RCC 7860 (cell line): ENCODE data around the gene CDIPT.
"Not testable (repeated sequence)": the region's sequence is repeated elsewhere in the genome, so short reads cannot be mapped to it uniquely, and the experiment has no call there.

Source experiments
- DNase-seq: peaks from one replicate; pipeline ENCODE4 v3.0.0-alpha.2; 2015; ENCODE audit warnings: low spot score
- FAIRE-seq: peaks from 2 replicates; lab custom pipeline; 2012; peaks lifted over from hg19 to GRCh38; lab: Jason Lieb, UNC

Gene CDIPT

DNA sequence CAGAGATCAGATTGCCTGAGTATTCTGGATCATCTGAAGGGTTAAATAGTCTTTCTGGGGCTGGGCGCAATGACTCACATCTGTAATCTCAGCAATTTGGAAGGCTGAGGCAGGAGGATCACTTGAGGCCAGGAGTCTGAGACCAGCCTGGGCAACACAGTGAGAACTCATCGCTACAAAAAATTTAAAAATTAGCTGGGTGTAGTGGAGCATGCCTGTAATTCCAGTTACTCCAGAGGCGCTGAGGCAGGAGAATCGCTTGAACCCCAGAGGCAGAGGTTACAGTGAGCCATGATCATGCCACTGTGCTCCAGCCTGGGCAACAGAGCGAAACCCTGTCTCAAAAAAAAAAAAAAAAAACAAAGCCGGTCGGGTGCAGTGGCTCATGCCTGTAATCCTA, 27.1 kb downstream of the CDIPT start:
- DNase-seq, result peak; percentile 37
- FAIRE-seq, result peak; percentile 58

DNA sequence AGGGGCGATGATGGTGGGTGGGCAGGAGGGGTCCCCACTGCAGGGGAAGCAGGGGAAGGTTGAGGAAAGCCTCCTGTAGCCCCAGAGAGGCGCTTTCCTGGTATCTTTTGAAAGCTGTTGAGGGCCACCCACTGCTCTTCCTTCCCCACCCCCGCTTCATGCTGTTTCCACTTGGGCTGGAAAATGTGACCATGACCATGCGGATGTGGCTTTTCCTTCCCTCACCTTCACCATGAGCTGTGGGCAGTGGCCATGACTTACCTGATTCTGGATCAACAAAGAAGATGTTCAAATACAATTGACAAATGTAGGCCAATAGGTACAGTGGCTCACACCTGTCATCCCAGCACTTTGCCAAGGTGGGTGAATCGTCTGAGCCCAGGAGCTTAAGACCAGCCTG, 28.9 kb downstream of the CDIPT start:
- FAIRE-seq (no peak), DNase-seq (no peak)

DNA sequence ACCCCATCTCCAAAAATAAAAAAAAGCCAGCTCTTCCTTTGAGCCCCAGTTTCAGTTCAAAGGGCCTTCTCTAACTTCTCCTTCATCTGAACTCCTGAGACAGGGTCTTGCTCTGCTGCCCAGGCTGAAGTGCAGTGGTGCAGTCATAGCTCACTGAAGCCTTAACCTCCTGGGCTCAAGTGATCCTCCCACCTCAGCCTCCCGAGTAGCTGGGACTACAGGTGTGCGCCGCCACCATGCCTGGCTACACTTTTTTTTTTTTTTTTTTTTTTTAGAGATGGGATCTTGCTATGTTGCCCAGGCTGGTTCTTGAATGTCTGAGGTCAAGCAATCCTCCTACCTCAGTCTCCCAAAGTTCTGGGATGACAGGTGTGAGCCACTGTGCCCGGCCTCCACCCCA, 29.8 kb downstream of the CDIPT start:
- not testable (repeated sequence) for DNase-seq, FAIRE-seq

DNA sequence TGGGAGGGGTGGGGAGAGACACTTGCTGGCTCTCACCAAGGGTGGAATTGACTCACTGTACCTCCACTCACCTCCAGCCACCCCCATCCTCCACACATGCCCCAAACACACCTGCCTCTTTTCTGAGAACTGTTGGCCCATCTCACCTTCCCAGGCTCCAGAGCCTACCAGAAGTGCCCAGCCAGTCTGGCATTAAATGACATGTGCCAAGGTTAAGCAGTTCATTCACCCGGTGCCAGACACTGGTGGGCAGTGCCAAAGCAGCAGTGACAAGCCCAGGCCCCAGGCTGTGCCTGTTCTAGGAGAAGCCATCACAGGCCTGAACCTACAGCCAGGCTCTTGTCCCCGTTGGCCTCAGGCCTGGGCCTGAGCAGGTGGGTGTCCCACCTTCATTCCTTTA, 31.5 kb downstream of the CDIPT start:
- DNase-seq, result no peak
- FAIRE-seq, result no peak

DNA sequence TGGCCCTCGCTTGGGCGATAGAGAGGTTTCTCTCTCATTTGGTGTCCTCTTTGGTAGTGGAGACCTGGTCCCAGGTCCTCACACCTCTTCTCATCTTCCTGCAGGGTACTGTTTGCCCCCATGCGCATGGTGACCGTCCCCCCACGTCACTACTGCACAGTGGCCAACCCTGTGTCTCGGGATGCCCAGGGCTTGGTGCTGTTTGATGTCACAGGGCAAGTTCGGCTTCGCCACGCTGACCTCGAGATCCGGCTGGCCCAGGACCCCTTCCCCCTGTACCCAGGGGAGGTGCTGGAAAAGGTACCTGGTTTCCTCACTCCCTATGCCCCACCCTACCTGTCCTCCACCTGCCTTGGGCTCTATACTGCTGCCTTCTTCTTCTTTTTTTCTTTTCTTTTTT, 32.3 kb downstream of the CDIPT start:
- DNase-seq, result no peak
- FAIRE-seq, result no peak

DNA sequence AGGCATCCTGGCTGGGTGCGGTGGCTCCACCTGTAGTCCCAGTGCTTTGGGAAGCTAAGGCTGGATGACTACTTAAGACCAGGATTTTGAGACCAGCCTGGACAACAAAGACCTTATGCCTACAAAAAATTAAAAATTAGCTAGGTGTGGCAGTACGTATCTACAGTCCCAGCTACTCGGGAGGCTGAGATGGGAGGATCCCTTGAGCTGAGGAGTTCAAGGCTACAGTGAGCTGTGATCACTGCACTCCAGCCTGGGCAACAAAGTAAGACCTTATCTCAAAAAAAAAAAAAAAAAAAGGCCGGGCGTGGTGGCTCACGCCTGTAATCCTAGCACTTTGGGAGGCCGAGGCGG, 36.7 kb downstream of the CDIPT start:
- FAIRE-seq (no peak), DNase-seq (no peak)

DNA sequence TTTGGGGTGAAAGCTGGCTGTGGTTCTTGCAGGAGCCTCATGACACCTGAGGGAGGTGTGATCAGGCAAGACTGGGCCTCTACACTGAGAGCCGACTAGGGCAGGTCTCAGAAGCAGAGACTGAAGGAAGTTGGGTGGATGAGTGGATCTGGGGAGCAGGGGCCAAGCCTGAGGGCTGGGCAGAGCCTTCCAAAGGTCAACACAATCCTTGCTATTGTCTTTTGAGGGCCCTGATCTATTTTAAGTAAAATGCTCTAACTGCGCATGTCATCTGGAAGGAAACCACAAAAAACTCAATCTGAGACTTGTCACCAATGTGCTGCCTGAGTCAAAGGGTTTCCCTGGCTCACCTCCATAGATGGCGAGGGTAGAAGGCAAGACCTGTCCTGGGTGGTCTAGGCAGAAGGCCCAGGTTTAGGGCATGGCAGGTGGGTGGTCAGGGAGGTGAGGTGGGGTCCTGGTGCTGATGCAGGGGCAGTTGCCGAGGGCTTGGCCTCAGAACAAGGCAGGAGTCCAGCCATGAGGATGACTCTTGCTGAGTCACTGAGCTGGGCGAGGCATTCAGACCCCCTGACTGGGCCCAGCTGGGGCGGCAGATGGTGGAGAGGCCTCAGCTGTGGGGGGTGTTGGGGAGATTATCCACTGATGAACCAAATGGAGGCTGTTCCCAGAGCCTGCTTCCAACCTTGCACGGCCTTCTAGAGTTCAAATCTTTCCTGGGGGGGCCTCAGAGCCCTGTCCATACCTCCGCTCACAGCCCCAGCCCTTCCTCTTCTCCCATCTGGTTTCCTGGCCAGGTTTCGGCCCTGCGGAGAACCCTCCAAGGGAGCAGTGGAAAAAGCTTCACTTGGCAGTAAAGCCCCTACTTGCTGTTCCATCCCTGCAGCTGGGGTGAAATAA, 37.6 kb downstream of the CDIPT start:
- FAIRE-seq (peak; percentile 38), DNase-seq (peak; percentile 79)

DNA sequence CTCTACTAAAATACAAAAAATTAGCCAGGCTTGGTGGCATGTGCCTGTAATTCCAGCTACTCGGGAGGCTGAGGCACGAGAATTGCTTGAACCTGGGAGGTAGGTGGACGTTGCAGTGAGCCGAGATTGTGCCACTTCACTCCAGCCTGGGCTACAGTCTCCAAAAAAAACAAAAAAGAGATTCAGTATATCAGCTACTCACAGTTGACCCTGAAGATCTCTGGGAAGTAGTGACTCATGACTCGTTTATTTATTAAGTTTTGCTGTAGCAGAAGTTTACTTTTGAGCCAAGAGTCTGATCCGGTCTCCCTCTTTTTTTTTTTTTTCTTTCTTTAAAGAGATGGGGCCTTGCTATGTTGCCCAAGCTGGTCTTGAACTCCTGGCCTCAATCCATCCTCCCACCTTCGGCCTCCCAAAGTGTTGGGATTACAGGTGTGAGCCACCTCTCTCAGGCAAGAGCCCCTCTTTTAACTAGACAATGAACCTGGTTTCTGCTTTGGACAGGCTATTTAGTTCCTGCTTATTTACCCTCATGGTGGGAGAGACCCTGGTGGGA, 38.4 kb downstream of the CDIPT start:
- DNase-seq (peak; percentile 83), FAIRE-seq (peak; percentile 86)

DNA sequence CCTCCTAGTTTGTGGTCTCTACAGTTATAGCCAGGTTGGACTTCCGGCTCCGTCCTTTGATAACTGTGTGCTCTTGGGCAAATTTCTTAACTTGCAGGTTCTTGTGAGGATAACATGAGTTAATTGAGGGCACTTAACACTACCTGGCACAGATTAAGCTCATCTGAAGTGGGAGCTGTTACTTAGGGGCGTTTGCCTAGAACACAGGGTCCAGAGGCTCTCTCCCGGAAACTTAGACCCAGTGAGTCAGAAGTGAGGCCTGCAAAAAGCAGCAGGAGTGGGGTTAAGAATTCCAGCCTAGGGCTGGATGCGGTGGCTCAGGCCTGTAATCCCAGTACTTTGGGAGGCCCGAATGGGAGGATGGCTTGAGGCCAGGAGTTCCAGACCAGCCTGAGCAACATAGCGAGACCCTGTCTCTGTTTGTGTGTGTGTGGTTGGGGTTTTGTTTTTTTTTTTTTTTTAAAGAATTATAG, 41.3 kb downstream of the CDIPT start:
- FAIRE-seq, result peak; percentile 67
- DNase-seq, result peak; percentile 78

DNA sequence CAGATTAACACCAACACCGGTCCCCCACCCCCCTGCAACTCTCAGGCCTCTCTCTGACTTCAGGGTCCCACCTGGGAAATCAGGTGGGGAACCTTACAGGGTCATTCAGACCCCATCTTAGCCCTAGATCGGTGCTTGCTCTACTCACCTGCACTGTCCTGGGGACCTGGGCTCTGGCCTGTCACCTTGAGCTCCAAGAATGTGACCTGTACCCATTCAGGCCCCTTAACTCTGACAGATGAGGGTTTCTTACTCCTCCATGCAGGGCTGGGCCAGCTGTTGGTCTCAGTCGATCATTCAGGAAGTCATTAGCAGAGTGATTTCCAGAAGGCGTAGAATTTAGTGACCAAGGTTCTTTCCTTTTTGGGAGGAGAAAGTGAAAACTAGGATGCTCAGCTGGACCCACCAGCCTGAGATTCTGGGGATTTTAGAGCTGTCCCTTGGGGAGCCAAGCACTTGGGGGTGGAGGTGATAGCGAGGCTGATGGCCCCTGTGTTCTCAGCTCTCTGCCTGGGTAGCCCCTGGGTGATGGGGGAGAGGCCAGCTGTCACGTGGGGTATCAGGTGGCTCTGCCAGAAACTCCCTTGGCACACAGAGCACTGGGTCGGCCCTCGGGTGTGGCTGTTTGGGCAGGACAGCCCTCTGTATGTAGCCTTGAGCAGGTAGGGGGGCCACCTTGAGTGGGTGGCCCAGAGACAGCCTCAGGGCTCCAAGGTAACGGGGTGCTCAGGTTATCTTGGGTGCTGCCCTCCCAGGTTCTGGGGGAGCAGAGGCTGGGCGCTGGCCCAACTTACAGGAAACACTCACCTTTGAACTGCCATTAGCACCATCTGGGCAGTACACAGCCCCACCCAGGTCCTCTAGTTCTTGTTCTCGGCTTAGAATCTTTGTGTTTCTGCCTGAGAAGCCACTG, 42.0 kb downstream of the CDIPT start:
- FAIRE-seq (no peak), DNase-seq (peak; percentile 14)

DNA sequence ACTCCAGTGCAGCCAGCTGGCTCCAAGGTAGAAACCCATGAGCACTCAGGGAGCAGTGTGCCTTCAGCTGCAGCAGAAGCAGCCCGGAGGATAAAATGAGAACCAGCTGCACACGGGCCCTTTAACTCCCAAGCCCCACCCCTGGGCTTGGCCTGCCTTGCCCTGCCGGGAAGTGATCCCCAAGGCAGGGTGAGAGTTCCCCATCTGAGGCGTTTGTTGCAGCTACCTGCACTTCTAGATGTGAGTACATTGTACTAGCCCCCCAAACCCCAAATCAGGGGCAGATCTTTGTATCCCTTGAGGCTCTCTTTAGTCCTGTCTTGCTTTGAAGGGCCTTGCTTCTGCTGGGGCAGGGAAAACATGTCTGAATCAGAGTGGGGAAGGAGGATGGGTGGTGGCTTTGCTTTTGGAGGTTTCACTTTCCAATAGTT, 42.7 kb downstream of the CDIPT start, which contains the start of gene MVP:
MVP (plus strand) TSS at position 192 of the 431 bp plus-strand sequence. CDS start 10,088 bp downstream, outside the sequence.
- DNase-seq (peak; percentile 38), FAIRE-seq (no peak)

DNA sequence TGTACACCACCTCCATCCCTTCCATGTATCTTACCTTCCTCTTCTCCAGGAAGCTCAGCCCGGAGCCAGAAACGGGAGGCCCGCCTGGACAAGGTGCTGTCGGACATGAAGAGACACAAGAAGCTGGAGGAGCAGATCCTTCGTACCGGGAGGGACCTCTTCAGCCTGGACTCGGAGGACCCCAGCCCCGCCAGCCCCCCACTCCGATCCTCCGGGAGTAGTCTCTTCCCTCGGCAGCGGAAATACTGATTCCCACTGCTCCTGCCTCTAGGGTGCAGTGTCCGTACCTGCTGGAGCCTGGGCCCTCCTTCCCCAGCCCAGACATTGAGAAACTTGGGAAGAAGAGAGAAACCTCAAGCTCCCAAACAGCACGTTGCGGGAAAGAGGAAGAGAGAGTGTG, 43.5 kb downstream of the CDIPT start:
- DNase-seq (no peak), FAIRE-seq (no peak)

DNA sequence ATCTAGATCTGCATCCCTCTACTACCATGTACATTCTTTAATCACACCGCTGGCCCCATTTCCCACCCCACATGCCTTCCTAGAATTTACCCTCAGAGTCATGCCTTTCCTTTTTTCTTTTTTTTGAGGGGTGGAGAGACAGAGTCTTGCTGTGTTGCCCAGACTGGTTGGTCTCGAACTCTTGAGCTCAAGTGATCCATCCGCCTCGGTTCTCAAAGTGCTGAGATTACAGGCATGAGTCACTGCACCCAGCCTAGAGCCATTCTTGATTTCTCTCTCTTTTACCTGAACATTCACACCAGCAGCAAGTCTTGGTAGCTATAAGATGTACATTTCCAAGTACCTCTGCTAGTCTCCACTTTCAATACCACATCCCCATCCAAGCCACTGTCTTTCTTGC, 44.9 kb downstream of the CDIPT start:
- FAIRE-seq (no peak), DNase-seq (no peak)

DNA sequence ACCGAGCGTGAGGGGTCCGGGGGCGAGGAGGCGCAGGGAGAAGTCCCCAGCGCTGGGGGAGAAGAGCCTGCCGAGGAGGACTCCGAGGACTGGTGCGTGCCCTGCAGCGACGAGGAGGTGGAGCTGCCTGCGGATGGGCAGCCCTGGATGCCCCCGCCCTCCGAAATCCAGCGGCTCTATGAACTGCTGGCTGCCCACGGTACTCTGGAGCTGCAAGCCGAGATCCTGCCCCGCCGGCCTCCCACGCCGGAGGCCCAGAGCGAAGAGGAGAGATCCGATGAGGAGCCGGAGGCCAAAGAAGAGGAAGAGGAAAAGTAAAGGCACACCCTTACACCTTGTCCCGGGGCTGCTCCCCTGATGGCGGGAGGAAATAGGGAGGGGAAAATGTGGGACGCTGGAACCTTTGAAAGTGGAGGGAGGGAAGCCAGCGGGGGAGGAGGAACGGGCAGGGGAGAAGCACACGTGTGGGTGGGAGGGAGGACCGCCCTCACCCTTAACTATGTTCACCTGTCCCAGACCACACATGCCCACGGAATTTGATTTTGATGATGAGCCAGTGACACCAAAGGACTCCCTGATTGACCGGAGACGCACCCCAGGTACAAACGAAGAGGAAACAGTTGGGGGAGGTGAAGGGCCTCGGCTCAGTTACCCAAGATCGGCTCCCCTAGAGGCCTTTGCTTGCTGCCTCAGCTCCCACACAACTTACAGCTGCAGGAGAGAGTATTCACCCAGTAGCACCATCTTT, 46.2 kb downstream of the CDIPT start:
- FAIRE-seq (no peak), DNase-seq (peak; percentile 63)

DNA sequence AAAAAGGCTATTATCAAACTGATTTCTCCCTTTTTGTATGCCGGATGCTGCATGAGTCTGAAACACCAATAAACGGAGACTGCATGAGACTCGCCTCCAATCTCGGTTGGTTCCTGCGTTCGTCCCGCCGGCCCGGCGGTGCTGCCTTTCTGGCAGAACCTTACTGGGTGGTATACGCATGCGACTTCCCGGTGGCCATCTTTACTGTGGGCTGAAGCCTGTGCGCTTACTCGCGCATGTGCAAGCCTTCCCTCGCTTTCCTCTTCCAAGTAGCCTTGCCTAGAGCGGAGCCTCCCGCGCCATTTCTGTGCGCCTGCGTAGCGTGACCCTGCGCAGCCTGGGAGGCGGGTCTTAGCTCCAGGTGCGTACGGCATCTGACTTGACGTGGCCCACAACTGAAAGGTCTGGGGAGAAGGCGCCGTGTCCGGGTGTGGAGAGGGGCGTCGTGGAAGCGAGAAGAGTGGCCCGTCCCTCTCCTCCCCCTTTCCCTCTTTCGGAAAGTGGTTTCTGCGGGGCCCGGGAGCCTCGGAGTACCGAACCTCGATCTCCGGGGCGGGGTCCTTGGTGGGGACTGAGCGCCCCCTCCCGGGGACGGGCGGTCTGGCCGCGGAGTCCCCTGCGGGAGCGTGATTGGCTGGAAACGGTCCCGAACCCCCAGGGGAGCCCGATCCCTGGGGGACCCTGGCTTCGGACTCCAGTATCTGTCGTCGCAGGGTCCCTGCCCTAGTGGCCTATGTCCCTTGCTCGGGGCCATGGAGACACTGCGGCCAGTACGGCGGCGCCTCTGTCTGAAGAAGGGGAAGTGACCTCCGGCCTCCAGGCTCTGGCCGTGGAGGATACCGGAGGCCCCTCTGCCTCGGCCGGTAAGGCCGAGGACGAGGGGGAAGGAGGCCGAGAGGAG, 47.0 kb downstream of the CDIPT start, which contains the start of gene PAGR1:
PAGR1 (plus strand) TSS at position 360 of the 901 bp plus-strand sequence; CDS start at position 734, 374 bp downstream.
- DNase-seq (peak; percentile 96), FAIRE-seq (peak; percentile 68)

DNA sequence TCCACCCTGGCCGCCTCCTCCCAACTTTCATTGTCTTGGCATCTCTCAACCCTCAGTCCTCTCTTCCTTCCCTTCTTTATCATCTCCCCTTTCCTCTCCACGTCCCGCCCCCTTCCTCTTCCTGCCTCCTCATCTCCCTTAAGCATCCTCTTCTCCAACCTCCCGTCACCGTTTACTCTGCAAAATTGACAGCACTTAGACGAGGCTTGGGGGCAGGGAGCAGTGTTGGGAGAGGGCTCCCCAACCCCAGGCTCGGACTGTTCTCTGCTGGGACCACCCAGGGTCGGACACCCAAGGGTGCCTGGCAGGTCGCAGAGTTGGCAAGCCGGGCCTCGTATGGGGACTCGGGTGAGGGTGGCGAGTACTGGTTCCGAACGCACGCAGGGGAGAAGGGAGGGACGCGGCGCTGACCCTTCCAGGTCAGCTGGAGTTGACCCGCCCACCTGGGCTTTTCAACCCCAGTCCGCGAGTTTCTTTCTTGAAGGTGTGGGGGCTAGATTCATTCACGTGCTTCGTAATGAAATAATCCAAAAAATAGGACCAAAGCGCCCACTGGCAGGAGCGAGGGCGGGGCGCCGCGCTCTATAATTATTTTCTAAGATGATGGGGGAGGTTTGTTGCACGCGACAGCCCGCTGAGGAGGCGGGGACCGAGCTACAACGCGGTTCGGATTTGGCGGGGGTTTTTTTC, 47.8 kb downstream of the CDIPT start:
- no peak for FAIRE-seq
- DNase-seq, result no peak

DNA sequence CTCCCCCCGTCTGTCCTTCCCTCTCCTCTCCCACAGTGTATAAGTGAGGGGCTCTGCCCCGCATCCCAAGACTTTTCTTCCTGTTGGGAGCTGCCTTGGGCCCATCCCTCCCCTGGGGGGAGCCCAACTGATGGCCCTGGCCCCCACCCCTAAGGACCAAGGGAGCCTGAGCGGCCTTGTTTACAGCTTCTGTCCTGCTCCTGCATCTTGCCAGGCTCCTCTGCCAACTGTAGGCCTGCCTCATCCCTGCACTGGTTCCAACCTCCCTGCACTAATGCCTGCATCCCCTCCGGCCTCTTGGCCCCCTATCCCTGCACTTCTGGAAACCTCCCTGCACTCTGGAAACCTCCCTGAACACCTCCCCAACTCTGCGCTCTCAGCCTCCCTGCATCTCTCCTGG, 48.4 kb downstream of the CDIPT start:
- FAIRE-seq, result no peak
- no peak for DNase-seq

DNA sequence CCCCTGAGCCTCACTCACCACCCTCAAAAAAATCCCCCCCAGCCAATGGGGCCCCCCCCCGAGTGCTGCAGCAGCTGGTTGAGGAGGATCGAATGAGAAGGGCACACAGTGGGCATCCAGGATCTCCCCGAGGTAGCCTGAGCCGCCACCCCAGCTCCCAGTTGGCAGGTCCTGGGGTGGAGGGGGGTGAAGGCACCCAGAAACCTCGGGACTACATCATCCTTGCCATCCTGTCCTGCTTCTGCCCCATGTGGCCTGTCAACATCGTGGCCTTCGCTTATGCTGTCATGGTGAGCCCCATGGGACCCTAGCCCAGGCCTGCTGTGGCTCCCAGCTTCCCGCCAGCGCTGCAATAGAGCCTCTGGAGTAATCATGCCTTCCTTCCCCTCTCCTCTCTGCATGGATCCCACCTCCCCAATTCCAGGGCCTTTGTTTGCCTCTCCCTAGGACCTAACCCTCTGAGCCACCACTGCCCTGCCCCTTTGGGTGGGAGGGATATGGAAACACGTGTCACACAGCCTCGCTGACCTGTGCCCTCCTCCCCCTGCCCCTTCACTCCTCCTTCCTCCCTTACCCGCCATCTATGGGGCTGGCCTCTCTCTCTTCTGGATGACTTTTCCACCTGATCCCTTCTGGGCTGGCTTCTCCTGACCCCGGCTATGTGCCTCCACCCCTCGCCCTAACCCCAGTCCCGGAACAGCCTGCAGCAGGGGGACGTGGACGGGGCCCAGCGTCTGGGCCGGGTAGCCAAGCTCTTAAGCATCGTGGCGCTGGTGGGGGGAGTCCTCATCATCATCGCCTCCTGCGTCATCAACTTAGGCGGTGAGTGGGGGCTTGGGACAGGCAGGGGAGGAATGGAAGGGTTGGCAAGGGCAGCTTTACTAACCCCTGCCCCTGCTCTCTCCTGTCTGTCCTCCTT, 49.1 kb downstream of the CDIPT start:
- FAIRE-seq, result no peak
- no peak for DNase-seq
